Endometrium (tissue), 2 donors: Measurements from ENCODE around the gene PSAP.

Experiments
- FAIRE-seq: peaks from 2 replicates; lab custom pipeline; 2012; peaks lifted over from hg19 to GRCh38; lab: Jason Lieb, UNC
- donor health status: control.
- donor health status: control.

The PSAP gene

GRCh38 chr10:71766717-71767419, 84.2 kb downstream of the PSAP start:
- FAIRE-seq, result no peak
